Measurements from ENCODE around the gene CCDC30. TPM values are rescaled to one million over a fixed set of nuclear protein-coding genes. Genes with fewer than 3 reads are reported as not detected.
A peak's percentile ranks its signal among the peaks of the same experiment; 100 is the strongest.

CCDC30 gene
- total RNA-seq, 1 donor from 2014 or later: 0.26 TPM

GRCh38 chr1:42690477-42691156 lies 227.5 kb downstream of the CCDC30 start:
- peak in 1 of 2 donors; percentile 23 for DNase-seq (ENCODE audit: low read depth in 2 of 2)

- no peak for DNase-seq (ENCODE audit: low read depth in 2 of 2)
These were observed 228.0 kb downstream of the CCDC30 start for GRCh38 chr1:42691157-42691498.

GRCh38 chr1:42692461-42692860 lies 229.4 kb downstream of the CCDC30 start:
- DNase-seq (ENCODE audit: low read depth in 2 of 2): no peak

- no peak for DNase-seq (ENCODE audit: low read depth in 2 of 2)
These were observed 229.8 kb downstream of the CCDC30 start for GRCh38 chr1:42692911-42693310.

- DNase-seq (ENCODE audit: low read depth in 2 of 2): no peak
These were observed 235.2 kb downstream of the CCDC30 start for GRCh38 chr1:42698081-42698813.

GRCh38 chr1:42700006-42700405 lies 236.9 kb downstream of the CCDC30 start:
- DNase-seq (ENCODE audit: low read depth in 2 of 2): no peak

GRCh38 chr1:42703888-42704464 lies 240.9 kb downstream of the CCDC30 start:
- DNase-seq (ENCODE audit: low read depth in 2 of 2): no peak

Other genes starting within 250 kb of the CCDC30 start
- gene FOXJ3, start 128.1 kb upstream of the CCDC30 start, total RNA-seq: 15.1 and 18.1 TPM in 2 replicates
- gene RIMKLA, start 82.5 kb upstream of the CCDC30 start, total RNA-seq: under 0.01 TPM in 2 replicates
- 0.51 and 0.89 TPM in 2 replicates for gene ZMYND12, start 7.3 kb upstream of the CCDC30 start, total RNA-seq
- 27.2 and 32.4 TPM in 2 replicates for gene PPCS, start 6.7 kb upstream of the CCDC30 start, total RNA-seq
- 14.9 and 23.2 TPM in 2 replicates for gene PPIH, start 195.1 kb downstream of the CCDC30 start, total RNA-seq
- gene YBX1, start 219.1 kb downstream of the CCDC30 start, total RNA-seq: 498 and 513 TPM in 2 replicates

Data from dermis microvascular lymphatic vessel endothelial cell (primary cell).